ENCODE measurements around the gene TGFBRAP1. TPM values are rescaled to one million over a fixed set of nuclear protein-coding genes. Genes with fewer than 3 reads are reported as not detected.

Gene TGFBRAP1
- total RNA-seq, 2 donors from 2014 or later, result 18.5 to 19.1 TPM

GRCh38 chr2:105323111-105323510, 6.4 kb downstream of the TGFBRAP1 start:
- H3K4me3 Mint-ChIP-seq, result peak overlapping the region; percentile 47
- peaks cover 28% of the 10 kb centered on the region for H3K4me1 Mint-ChIP-seq
- H3K27ac Mint-ChIP-seq, result peak overlapping the region; percentile 19

DNA sequence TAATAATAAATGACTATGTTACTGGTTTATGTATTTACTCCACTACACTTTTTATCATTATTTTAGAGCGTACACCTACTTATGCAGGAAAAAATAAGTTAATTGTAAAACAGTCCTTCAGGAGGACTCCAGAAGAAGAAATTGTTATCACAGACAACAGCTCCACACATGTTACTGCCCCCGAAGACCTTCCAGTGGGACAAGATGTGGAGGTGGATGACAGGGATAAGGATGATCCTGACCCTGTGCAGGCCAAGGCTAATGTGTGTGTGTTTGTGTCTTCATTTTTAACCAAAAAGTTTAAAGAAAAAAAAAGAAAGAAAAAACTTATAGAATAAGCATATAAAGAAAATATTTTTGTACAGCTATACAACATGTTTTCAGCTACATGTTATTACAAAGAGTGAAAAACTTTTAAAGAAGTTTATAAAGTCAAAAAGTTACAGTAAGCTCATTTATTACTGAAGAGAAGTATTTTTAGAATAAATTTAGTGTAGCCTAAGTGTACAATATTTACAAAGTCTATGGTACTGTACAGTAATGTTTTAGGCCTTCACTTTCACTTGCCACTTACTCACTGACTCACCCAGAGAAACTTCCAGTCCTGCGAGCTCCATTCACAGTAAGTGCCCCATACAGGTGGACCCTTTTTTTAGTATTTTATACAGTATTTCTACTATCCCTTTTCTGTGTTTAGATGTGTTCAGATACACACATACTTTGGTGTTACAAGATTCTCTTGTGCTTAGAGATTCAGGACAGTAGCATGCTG, 7.5 kb downstream of the TGFBRAP1 start:
- no peak for DNase-seq
- H3K4me1 Mint-ChIP-seq, result peaks cover 26% of the 10 kb centered on the region
- no peaks in the 10 kb centered on the region for H3K9me3 ChIP-seq (ENCODE audit: control insufficient read depth, low read length, poor library complexity, severe bottlenecking)
- no peak for ATAC-seq
- H3K36me3 Mint-ChIP-seq (ENCODE audit: low read depth), result no peaks in the 10 kb centered on the region
- no peaks in the 10 kb centered on the region for H3K27me3 Mint-ChIP-seq
- no peak overlapping the region for H3K4me3 Mint-ChIP-seq
- peak overlapping the region; percentile 19 for H3K27ac Mint-ChIP-seq

More at GRCh38 chr2:105323111-105323510, 6.4 kb downstream of the TGFBRAP1 start:
- ATAC-seq (no peak), DNase-seq (no peak)
- no peaks in the 10 kb centered on the region for H3K36me3 Mint-ChIP-seq (ENCODE audit: low read depth)
- no peaks in the 10 kb centered on the region for H3K9me3 ChIP-seq (ENCODE audit: control insufficient read depth, low read length, poor library complexity, severe bottlenecking)
- no peaks in the 10 kb centered on the region for H3K27me3 Mint-ChIP-seq

GRCh38 chr2:105320651-105321215, 8.8 kb downstream of the TGFBRAP1 start:
- H3K27me3 Mint-ChIP-seq, result no peaks in the 10 kb centered on the region
- H3K4me1 Mint-ChIP-seq, result peaks cover 28% of the 10 kb centered on the region
- no peak overlapping the region for H3K4me3 Mint-ChIP-seq
- H3K36me3 Mint-ChIP-seq (ENCODE audit: low read depth), result no peaks in the 10 kb centered on the region
- no peaks in the 10 kb centered on the region for H3K9me3 ChIP-seq (ENCODE audit: control insufficient read depth, low read length, poor library complexity, severe bottlenecking)
- DNase-seq, result no peak
- no peak overlapping the region for H3K27ac Mint-ChIP-seq
- ATAC-seq, result no peak

GRCh38 chr2:105317937-105318336, 11.6 kb downstream of the TGFBRAP1 start:
- H3K27ac Mint-ChIP-seq, result no peak overlapping the region
- no peaks in the 10 kb centered on the region for H3K9me3 ChIP-seq (ENCODE audit: control insufficient read depth, low read length, poor library complexity, severe bottlenecking)
- DNase-seq (no peak), ATAC-seq (no peak)
- H3K4me3 Mint-ChIP-seq, result no peak overlapping the region
- H3K27me3 Mint-ChIP-seq, result no peaks in the 10 kb centered on the region
- H3K4me1 Mint-ChIP-seq, result peaks cover 30% of the 10 kb centered on the region
- H3K36me3 Mint-ChIP-seq (ENCODE audit: low read depth), result no peaks in the 10 kb centered on the region

DNA sequence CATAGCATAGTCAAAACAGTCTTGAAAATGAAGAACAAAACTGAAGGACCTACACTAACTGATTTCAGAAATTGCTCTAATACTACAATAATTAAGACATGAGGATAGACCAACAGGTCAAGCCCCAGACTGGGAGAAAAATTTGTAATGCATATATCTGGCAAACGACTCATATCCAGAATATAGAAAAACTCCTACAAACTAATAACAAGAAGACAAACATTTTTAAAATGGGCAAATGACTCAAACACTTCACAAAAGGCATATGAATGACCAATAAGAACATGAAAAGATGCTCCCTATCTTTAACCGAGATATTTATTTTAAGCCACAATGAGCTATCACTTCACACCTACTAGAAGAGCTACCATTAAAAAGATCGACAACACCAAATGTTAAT, 14.2 kb downstream of the TGFBRAP1 start:
- Mint-ChIP-seq H3K27me3 (no peaks in the 10 kb centered on the region), H3K4me3 (no peak overlapping the region), H3K4me1 (peaks cover 23% of the 10 kb centered on the region), H3K27ac (no peak overlapping the region), H3K36me3 (ENCODE audit: low read depth) (no peaks in the 10 kb centered on the region)
- ATAC-seq, result no peak
- H3K9me3 ChIP-seq (ENCODE audit: control insufficient read depth, low read length, poor library complexity, severe bottlenecking), result no peaks in the 10 kb centered on the region
- no peak for DNase-seq

DNA sequence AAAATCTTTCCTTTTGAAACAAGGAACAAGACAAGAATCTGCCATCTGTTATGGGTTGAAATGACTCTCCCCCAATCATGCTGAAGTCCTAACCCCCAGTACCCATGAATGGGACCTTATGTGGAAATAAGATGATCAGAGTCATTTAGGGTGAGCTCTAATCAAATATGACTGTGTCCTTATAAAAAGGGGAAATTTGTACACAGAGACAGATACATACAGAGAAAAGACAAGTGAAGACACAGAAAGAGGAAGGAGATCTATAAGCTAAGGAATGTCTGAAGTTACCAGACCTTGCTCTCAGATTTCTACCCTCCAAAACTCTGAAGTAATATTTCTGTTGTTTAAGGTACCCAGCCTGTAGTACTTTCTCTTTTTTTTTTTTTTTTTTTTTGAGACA, 15.7 kb downstream of the TGFBRAP1 start:
- no peaks in the 10 kb centered on the region for H3K9me3 ChIP-seq (ENCODE audit: control insufficient read depth, low read length, poor library complexity, severe bottlenecking)
- Mint-ChIP-seq H3K4me1 (peaks cover 19% of the 10 kb centered on the region), H3K36me3 (ENCODE audit: low read depth) (no peaks in the 10 kb centered on the region), H3K4me3 (no peak overlapping the region), H3K27me3 (no peaks in the 10 kb centered on the region), H3K27ac (no peak overlapping the region)
- ATAC-seq (no peak), DNase-seq (no peak)

DNA sequence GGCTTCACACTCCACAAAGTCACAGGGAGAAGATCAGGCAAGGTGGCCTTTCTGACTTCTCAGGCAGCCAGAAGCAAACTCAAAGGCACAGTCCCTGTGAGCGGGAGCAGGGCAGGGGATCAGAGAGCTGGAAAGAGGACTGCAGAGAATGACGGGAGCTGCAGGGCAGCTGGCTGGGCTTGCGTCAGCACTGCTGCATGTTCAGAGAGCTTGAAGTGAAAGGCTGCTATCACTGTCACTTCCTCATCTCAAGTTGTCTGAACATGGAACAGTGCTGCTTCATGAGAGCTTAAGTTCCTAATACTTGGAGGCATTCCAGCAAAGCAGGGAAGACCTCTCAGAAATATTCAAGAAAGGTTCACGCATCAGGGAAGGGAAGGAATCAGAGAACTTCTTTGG, 20.4 kb downstream of the TGFBRAP1 start:
- H3K36me3 Mint-ChIP-seq (ENCODE audit: low read depth), result peaks cover 6% of the 10 kb centered on the region
- ATAC-seq, result no peak
- DNase-seq, result no peak
- H3K4me1 Mint-ChIP-seq, result peaks cover 17% of the 10 kb centered on the region
- H3K27me3 Mint-ChIP-seq, result no peaks in the 10 kb centered on the region
- H3K9me3 ChIP-seq (ENCODE audit: control insufficient read depth, low read length, poor library complexity, severe bottlenecking), result no peaks in the 10 kb centered on the region
- no peak overlapping the region for H3K4me3 Mint-ChIP-seq
- peak overlapping the region; percentile 37 for H3K27ac Mint-ChIP-seq

- H3K27me3 Mint-ChIP-seq, result no peaks in the 10 kb centered on the region
Observed at GRCh38 chr2:105308382-105309146, 21.0 kb downstream of the TGFBRAP1 start.

DNA sequence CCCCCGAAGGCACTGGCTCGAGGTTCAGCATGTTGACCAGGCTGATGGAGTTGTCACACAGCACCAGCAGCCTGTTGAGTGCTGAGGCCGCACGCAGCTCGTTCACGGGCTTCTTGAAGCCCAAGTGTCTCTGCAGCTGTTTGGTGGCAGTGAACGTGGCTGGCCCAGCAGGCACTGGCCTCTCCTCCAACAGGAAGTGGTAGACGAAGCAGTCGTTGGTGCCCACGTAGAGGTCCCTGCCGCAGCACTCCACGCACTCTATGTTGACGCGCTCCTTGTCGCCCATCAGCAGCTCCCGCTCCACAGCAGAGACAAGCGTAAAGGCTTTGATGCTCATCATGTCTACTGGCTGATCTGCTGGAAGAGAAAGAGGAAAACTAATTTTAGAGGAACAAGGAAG, 21.6 kb downstream of the TGFBRAP1 start:
- H3K4me3 Mint-ChIP-seq, result no peak overlapping the region
- peaks cover 21% of the 10 kb centered on the region for H3K4me1 Mint-ChIP-seq
- DNase-seq (no peak), ATAC-seq (no peak)
- H3K27ac Mint-ChIP-seq, result peak overlapping the region; percentile 37
- no peaks in the 10 kb centered on the region for H3K9me3 ChIP-seq (ENCODE audit: control insufficient read depth, low read length, poor library complexity, severe bottlenecking)
- H3K27me3 Mint-ChIP-seq, result no peaks in the 10 kb centered on the region
- H3K36me3 Mint-ChIP-seq (ENCODE audit: low read depth), result peaks cover 6% of the 10 kb centered on the region

More at GRCh38 chr2:105308382-105309146, 21.0 kb downstream of the TGFBRAP1 start:
- Mint-ChIP-seq H3K4me3 (no peak overlapping the region), H3K27ac (peak overlapping the region; percentile 37), H3K36me3 (ENCODE audit: low read depth) (peaks cover 6% of the 10 kb centered on the region), H3K4me1 (peaks cover 19% of the 10 kb centered on the region)
- no peaks in the 10 kb centered on the region for H3K9me3 ChIP-seq (ENCODE audit: control insufficient read depth, low read length, poor library complexity, severe bottlenecking)
- ATAC-seq (no peak), DNase-seq (no peak)

DNA sequence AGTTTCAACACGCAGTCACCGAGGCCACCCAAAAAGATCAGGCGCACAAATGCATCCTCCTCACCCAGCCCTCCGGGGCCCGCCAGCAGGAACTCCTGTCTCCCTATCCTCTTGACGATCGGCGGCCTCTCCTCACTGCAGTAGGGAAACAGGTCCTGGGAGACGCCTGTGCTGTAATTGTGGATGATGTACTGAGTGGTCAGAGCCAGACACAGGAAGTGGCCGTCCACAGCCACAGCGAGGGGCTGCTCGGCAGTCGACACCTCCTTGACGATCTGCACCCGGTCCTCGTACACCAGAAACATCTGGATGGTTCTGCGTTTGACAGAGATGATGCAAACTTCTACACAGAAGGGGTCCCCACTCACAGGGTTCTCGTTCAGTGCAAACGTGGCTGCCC, 22.0 kb downstream of the TGFBRAP1 start:
- no peak for DNase-seq
- ATAC-seq, result no peak
- Mint-ChIP-seq H3K4me1 (peaks cover 23% of the 10 kb centered on the region), H3K4me3 (no peak overlapping the region), H3K36me3 (ENCODE audit: low read depth) (peaks cover 6% of the 10 kb centered on the region), H3K27me3 (no peaks in the 10 kb centered on the region), H3K27ac (no peak overlapping the region)
- H3K9me3 ChIP-seq (ENCODE audit: control insufficient read depth, low read length, poor library complexity, severe bottlenecking), result no peaks in the 10 kb centered on the region

GRCh38 chr2:105307146-105307545, 22.4 kb downstream of the TGFBRAP1 start:
- no peaks in the 10 kb centered on the region for H3K9me3 ChIP-seq (ENCODE audit: control insufficient read depth, low read length, poor library complexity, severe bottlenecking)
- no peak for ATAC-seq
- Mint-ChIP-seq H3K36me3 (ENCODE audit: low read depth) (peaks cover 6% of the 10 kb centered on the region), H3K27ac (no peak overlapping the region), H3K4me3 (no peak overlapping the region), H3K4me1 (peaks cover 25% of the 10 kb centered on the region), H3K27me3 (no peaks in the 10 kb centered on the region)
- DNase-seq, result no peak

- Mint-ChIP-seq H3K27me3 (no peaks in the 10 kb centered on the region), H3K27ac (peak overlapping the region; percentile 32), H3K4me1 (peaks cover 26% of the 10 kb centered on the region), H3K36me3 (ENCODE audit: low read depth) (peaks cover 13% of the 10 kb centered on the region), H3K4me3 (no peak overlapping the region)
- no peaks in the 10 kb centered on the region for H3K9me3 ChIP-seq (ENCODE audit: control insufficient read depth, low read length, poor library complexity, severe bottlenecking)
- DNase-seq (no peak), ATAC-seq (no peak)
Observed at GRCh38 chr2:105301646-105302045, 27.9 kb downstream of the TGFBRAP1 start.

GRCh38 chr2:105299290-105299689, 30.2 kb downstream of the TGFBRAP1 start:
- peaks cover 14% of the 10 kb centered on the region for H3K36me3 Mint-ChIP-seq (ENCODE audit: low read depth)
- H3K9me3 ChIP-seq (ENCODE audit: control insufficient read depth, low read length, poor library complexity, severe bottlenecking), result no peaks in the 10 kb centered on the region
- DNase-seq (no peak), ATAC-seq (no peak)
- H3K4me3 Mint-ChIP-seq, result no peak overlapping the region
- H3K27me3 Mint-ChIP-seq, result no peaks in the 10 kb centered on the region
- H3K4me1 Mint-ChIP-seq, result peaks cover 26% of the 10 kb centered on the region
- no peak overlapping the region for H3K27ac Mint-ChIP-seq
